Eye (tissue), 1 donor: Measurements from ENCODE around the gene MYH10.

Source experiments
- DNase-seq: peaks from one replicate; pipeline ENCODE4 v3.0.0-alpha.2; 2015

MYH10 gene

DNA sequence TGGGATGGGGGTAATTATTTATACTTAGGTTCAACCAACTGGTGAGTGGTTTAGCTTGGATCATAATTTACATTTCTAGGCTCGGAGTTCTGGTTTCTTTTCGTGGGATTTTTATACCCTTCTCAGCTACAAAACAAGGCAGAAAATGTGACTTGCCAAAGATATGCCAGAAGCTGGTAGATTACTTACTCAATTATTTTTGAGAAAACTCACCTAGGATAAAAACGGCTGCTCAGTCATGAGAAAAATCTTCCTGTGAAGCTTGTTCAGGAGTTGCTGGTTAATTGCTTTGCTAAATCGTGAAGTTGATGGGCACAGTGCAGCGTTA, 193.7 kb downstream of the MYH10 start:
- DNase-seq = peak; percentile 53

DNA sequence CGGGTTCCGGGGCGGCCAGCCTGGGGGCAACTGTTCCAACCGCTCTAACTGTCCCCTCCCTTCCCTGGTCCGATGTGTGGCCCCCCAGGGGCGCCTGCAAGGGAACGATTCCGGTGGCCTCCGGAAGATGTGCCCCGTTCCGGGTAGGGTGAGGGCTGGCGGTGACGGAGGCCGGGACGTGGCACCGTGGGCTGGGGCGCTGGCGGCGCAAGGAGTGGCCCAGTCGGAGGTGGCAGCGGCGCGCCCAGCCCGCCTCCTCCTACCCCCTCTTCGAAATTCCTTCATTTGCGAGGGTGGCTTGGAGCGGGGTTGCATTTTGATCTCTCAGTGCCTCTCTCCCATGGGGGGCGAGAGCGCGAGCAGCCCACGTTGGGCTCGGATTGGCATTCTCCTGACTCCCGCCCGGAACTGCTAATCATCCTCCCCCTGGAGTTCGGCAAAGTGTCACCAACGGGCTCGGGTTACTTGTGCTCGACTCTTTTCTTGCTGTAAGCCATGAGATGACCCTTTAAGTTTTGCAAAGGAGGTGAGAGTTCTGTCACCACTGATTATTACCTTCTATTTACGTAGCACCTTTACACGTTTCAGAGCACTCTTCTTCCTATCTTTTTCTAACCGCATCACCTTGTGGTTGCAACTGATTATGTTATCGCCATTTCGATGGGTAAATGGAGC, 194.2 kb downstream of the MYH10 start:
- peak; percentile 84 for DNase-seq

- DNase-seq = peak; percentile 99
Measured at GRCh38 chr17:8435245-8436168, 195.0 kb downstream of the MYH10 start, which contains the start of gene NDEL1. NDEL1 (plus strand) TSS chr17:8435884; CDS start chr17:8444272, 8,388 bp downstream.

GRCh38 chr17:8430966-8431365, 199.6 kb downstream of the MYH10 start:
- no peak for DNase-seq

DNA sequence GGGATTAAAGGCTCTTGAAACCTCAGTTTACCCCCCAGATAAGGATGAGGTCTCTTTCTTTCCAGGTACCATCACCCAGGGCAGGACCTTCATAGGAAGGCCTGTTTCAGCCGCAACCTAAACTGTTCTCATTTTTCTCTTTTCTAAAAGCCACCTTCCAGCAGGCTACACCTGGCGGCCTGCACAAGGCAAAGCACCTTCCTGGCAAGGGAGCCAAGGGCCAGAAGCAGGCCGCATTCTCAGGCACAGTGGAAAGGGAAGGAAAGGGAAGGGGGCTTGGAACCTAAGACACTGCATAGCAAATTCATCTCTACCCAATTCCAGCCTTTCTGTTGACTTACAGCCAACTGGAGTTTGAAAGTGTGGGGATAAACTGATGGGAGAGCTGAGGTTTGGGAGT, 203.7 kb downstream of the MYH10 start:
- no peak for DNase-seq

DNA sequence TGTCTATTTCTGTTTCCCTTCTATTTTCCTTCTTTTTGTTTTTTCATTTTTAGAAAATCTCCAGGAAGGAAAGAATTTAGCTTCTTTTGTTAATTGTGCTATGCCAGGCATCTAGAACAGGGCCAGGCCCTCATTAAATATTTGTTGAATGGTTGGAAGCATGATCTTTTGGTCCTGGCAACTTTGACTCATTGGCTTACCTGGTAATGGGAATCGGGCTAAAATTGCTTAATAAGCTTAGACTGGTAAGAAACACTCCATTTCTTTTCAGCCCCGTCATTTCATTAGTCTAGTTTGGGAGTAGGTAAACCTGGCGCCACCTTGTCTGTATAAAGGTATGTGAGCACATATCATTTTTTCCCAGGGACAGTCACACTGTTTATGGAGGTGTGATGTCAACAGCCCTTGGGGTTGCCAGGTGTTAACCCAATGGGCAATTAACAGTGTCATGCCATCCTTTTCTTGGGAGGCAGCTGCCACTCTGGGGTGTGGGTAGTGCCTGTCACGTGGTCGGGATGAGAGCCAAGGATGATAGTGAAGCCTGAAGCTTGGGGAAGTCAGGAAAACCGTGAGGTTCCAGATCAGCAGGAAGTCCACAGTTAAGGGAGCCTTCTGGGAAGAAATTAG, 204.3 kb downstream of the MYH10 start:
- no peak for DNase-seq
